ENCODE results near the gene THY1.

THY1 gene

GRCh38 chr11:119448380-119448779 is 25.4 kb upstream of the THY1 start:
- H3K23ac ChIP-seq (ENCODE audit: low read length in 2 of 2) = no peak overlapping the region
- H2BK5ac ChIP-seq (ENCODE audit: low read depth, low read length, poor library complexity, severe bottlenecking) = no peak overlapping the region
- no peak overlapping the region for H2AK5ac ChIP-seq (ENCODE audit: low read length, severe bottlenecking)
- DNase-seq = no peak
- no peak overlapping the region for H4K91ac ChIP-seq (ENCODE audit: low read length)
- H3K4me2 ChIP-seq (ENCODE audit: low read length, poor library complexity, severe bottlenecking) = no peak overlapping the region
- WGBS = 97% methylated on average over 2 of the region's 4 CpGs
- H2BK15ac ChIP-seq (ENCODE audit: low read depth, poor library complexity, severe bottlenecking) = no peak overlapping the region
- no peaks in the 10 kb centered on the region for H3K4me1 ChIP-seq (ENCODE audit: control insufficient read depth, insufficient read depth, low read depth, low read length)
- H2BK120ac ChIP-seq (ENCODE audit: low read depth, low read length) = no peak overlapping the region
- no peak overlapping the region for H3K14ac ChIP-seq (ENCODE audit: low read length in 2 of 2)
- H3K18ac ChIP-seq (ENCODE audit: low read depth in 1 of 2, low read length in 2 of 2) = no peak overlapping the region
- H3K9me3 ChIP-seq (ENCODE audit: control insufficient read depth, low read length) = no peaks in the 10 kb centered on the region
- H4K8ac ChIP-seq (ENCODE audit: low read length) = no peak overlapping the region
- H3K79me1 ChIP-seq (replicated peaks; ENCODE audit: low read length, poor library complexity, severe bottlenecking) = no peaks in the 10 kb centered on the region
- H3K4ac ChIP-seq (ENCODE audit: low read depth in 1 of 2, low read length in 2 of 2) = no peak overlapping the region
- H3K27me3 ChIP-seq (ENCODE audit: control insufficient read depth in 1 of 2, insufficient read depth in 1 of 2, low read length in 2 of 2) = peaks cover 0 to 38% of the 10 kb centered on the region in 2 experiments
- H3K4me3 ChIP-seq (ENCODE audit: insufficient read depth in 1 of 2, low read depth in 1 of 2, low read length in 2 of 2) = no peak overlapping the region
- no peak overlapping the region for H2AFZ ChIP-seq (ENCODE audit: low read depth, low read length)
- no peaks in the 10 kb centered on the region for H3K36me3 ChIP-seq (ENCODE audit: control insufficient read depth in 1 of 2, insufficient read depth in 2 of 2, low read depth in 1 of 2, low read length in 2 of 2)
- H3K9ac ChIP-seq (ENCODE audit: low read length) = no peak overlapping the region
- no peak overlapping the region for H3K27ac ChIP-seq (ENCODE audit: low read length, poor library complexity, severe bottlenecking)
- H2BK12ac ChIP-seq (ENCODE audit: low read length in 2 of 2) = no peak overlapping the region

DNA sequence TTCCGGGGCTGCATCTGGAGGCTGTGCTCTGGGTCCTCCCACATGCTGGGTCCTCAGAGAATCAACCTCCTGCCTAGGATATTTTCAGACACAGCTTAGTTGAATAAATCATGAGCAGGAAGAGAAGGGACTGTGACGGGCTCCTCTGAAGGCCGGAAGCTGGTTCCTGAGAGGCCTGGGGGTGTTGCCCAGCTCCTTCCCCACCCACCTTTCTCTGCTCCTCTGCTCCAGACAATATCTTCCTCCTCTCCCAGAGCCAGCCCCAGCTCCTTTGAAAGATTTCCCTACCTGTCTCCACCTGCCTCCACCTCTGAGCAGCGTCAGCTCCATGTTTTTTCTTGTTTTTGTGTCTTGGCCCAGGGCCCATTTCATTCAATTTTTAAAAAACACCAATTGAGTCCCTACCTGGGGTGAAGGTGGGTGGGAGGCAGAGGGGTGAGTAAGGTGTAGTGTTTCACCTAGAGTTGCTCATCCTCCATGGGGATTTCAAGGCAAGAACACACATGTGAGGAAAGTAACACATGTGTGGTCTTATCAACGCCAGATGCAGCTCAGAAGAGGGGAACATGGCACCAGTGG is 24.8 kb upstream of the THY1 start:
- Histone ChIP-seq H3K79me1 (replicated peaks; ENCODE audit: low read length, poor library complexity, severe bottlenecking) (no peaks in the 10 kb centered on the region), H2AFZ (ENCODE audit: low read depth, low read length) (no peak overlapping the region), H3K27ac (ENCODE audit: low read length, poor library complexity, severe bottlenecking) (no peak overlapping the region), H2BK120ac (ENCODE audit: low read depth, low read length) (no peak overlapping the region), H2AK5ac (ENCODE audit: low read length, severe bottlenecking) (no peak overlapping the region), H3K27me3 (ENCODE audit: control insufficient read depth in 1 of 2, insufficient read depth in 1 of 2, low read length in 2 of 2) (peaks cover 0 to 32% of the 10 kb centered on the region in 2 experiments), H2BK12ac (ENCODE audit: low read length in 2 of 2) (no peak overlapping the region), H2BK15ac (ENCODE audit: low read depth, poor library complexity, severe bottlenecking) (no peak overlapping the region), H3K14ac (ENCODE audit: low read length in 2 of 2) (no peak overlapping the region), H3K4me1 (ENCODE audit: control insufficient read depth, insufficient read depth, low read depth, low read length) (no peaks in the 10 kb centered on the region), H3K9ac (ENCODE audit: low read length) (peak overlapping the region; percentile 34), H3K9me3 (ENCODE audit: control insufficient read depth, low read length) (no peaks in the 10 kb centered on the region), H3K4me2 (ENCODE audit: low read length, poor library complexity, severe bottlenecking) (no peak overlapping the region), H3K4me3 (ENCODE audit: insufficient read depth in 1 of 2, low read depth in 1 of 2, low read length in 2 of 2) (no peak overlapping the region), H4K8ac (ENCODE audit: low read length) (no peak overlapping the region), H3K18ac (ENCODE audit: low read depth in 1 of 2, low read length in 2 of 2) (peak overlapping the region in 1 of 2 experiments; percentile 48), H3K36me3 (ENCODE audit: control insufficient read depth in 1 of 2, insufficient read depth in 2 of 2, low read depth in 1 of 2, low read length in 2 of 2) (no peaks in the 10 kb centered on the region), H4K91ac (ENCODE audit: low read length) (no peak overlapping the region), H3K4ac (ENCODE audit: low read depth in 1 of 2, low read length in 2 of 2) (no peak overlapping the region), H2BK5ac (ENCODE audit: low read depth, low read length, poor library complexity, severe bottlenecking) (no peak overlapping the region), H3K23ac (ENCODE audit: low read length in 2 of 2) (peak overlapping the region in 1 of 2 experiments; percentile 56)
- 53% methylated on average over 4 of the region's 5 CpGs for WGBS
- no peak for DNase-seq

GRCh38 chr11:119446871-119447663 is 24.1 kb upstream of the THY1 start:
- no peaks in the 10 kb centered on the region for H3K4me1 ChIP-seq (ENCODE audit: control insufficient read depth, insufficient read depth, low read depth, low read length)
- H4K8ac ChIP-seq (ENCODE audit: low read length) = no peak overlapping the region
- H3K4ac ChIP-seq (ENCODE audit: low read depth in 1 of 2, low read length in 2 of 2) = no peak overlapping the region
- H3K4me3 ChIP-seq (ENCODE audit: insufficient read depth in 1 of 2, low read depth in 1 of 2, low read length in 2 of 2) = no peak overlapping the region
- no peak overlapping the region for H2BK12ac ChIP-seq (ENCODE audit: low read length in 2 of 2)
- no peaks in the 10 kb centered on the region for H3K79me1 ChIP-seq (replicated peaks; ENCODE audit: low read length, poor library complexity, severe bottlenecking)
- no peak for DNase-seq
- H3K18ac ChIP-seq (ENCODE audit: low read depth in 1 of 2, low read length in 2 of 2) = peak overlapping the region in 1 of 2 experiments; percentile 48
- H4K91ac ChIP-seq (ENCODE audit: low read length) = no peak overlapping the region
- no peak overlapping the region for H2AK5ac ChIP-seq (ENCODE audit: low read length, severe bottlenecking)
- H3K27ac ChIP-seq (ENCODE audit: low read length, poor library complexity, severe bottlenecking) = no peak overlapping the region
- H2AFZ ChIP-seq (ENCODE audit: low read depth, low read length) = no peak overlapping the region
- no peak overlapping the region for H3K23ac ChIP-seq (ENCODE audit: low read length in 2 of 2)
- no peak overlapping the region for H2BK15ac ChIP-seq (ENCODE audit: low read depth, poor library complexity, severe bottlenecking)
- H3K36me3 ChIP-seq (ENCODE audit: control insufficient read depth in 1 of 2, insufficient read depth in 2 of 2, low read depth in 1 of 2, low read length in 2 of 2) = no peaks in the 10 kb centered on the region
- H3K4me2 ChIP-seq (ENCODE audit: low read length, poor library complexity, severe bottlenecking) = no peak overlapping the region
- no peak overlapping the region for H2BK5ac ChIP-seq (ENCODE audit: low read depth, low read length, poor library complexity, severe bottlenecking)
- WGBS = 74% methylated on average over 10 of the region's 10 CpGs
- no peak overlapping the region for H2BK120ac ChIP-seq (ENCODE audit: low read depth, low read length)
- no peaks in the 10 kb centered on the region for H3K9me3 ChIP-seq (ENCODE audit: control insufficient read depth, low read length)
- no peak overlapping the region for H3K14ac ChIP-seq (ENCODE audit: low read length in 2 of 2)
- H3K27me3 ChIP-seq (ENCODE audit: control insufficient read depth in 1 of 2, insufficient read depth in 1 of 2, low read length in 2 of 2) = peaks cover 0 to 27% of the 10 kb centered on the region in 2 experiments
- peak overlapping the region; percentile 34 for H3K9ac ChIP-seq (ENCODE audit: low read length)

- Histone ChIP-seq H2BK120ac (ENCODE audit: low read depth, low read length) (no peak overlapping the region), H3K36me3 (ENCODE audit: control insufficient read depth in 1 of 2, insufficient read depth in 2 of 2, low read depth in 1 of 2, low read length in 2 of 2) (no peaks in the 10 kb centered on the region), H3K4me2 (ENCODE audit: low read length, poor library complexity, severe bottlenecking) (no peak overlapping the region), H2BK5ac (ENCODE audit: low read depth, low read length, poor library complexity, severe bottlenecking) (no peak overlapping the region), H3K4me3 (ENCODE audit: insufficient read depth in 1 of 2, low read depth in 1 of 2, low read length in 2 of 2) (no peak overlapping the region), H2BK15ac (ENCODE audit: low read depth, poor library complexity, severe bottlenecking) (no peak overlapping the region), H3K27me3 (ENCODE audit: control insufficient read depth in 1 of 2, insufficient read depth in 1 of 2, low read length in 2 of 2) (peaks cover 0 to 27% of the 10 kb centered on the region in 2 experiments), H3K9ac (ENCODE audit: low read length) (no peak overlapping the region), H4K8ac (ENCODE audit: low read length) (no peak overlapping the region), H3K4ac (ENCODE audit: low read depth in 1 of 2, low read length in 2 of 2) (no peak overlapping the region), H3K18ac (ENCODE audit: low read depth in 1 of 2, low read length in 2 of 2) (no peak overlapping the region), H3K27ac (ENCODE audit: low read length, poor library complexity, severe bottlenecking) (no peak overlapping the region), H3K14ac (ENCODE audit: low read length in 2 of 2) (no peak overlapping the region), H3K23ac (ENCODE audit: low read length in 2 of 2) (no peak overlapping the region), H2AFZ (ENCODE audit: low read depth, low read length) (no peak overlapping the region), H4K91ac (ENCODE audit: low read length) (no peak overlapping the region), H2AK5ac (ENCODE audit: low read length, severe bottlenecking) (no peak overlapping the region), H2BK12ac (ENCODE audit: low read length in 2 of 2) (no peak overlapping the region), H3K4me1 (ENCODE audit: control insufficient read depth, insufficient read depth, low read depth, low read length) (no peaks in the 10 kb centered on the region), H3K9me3 (ENCODE audit: control insufficient read depth, low read length) (no peaks in the 10 kb centered on the region), H3K79me1 (replicated peaks; ENCODE audit: low read length, poor library complexity, severe bottlenecking) (no peaks in the 10 kb centered on the region)
- no peak for DNase-seq
- 92% methylated on average over 8 of the region's 8 CpGs for WGBS
Measured at GRCh38 chr11:119446434-119446833, 23.5 kb upstream of the THY1 start.

All from mesenchymal stem cell (in vitro differentiated cells and primary cell).